OCI-LY7 (cell line): ENCODE measurements around the gene CDC6. TPM values are rescaled to one million over a fixed set of nuclear protein-coding genes. Genes with fewer than 3 reads are reported as not detected.

ENCODE experiments used
- BruUV-seq: library from RNA; stranded (reverse); fragments of 400-500 nt; replicated peaks from 2 replicates; lab custom pipeline; 2021; lab: Mats Ljungman, UMichigan
- CTCF ChIA-PET: fragments of 300-600 bp; sonication (Branson Sonifier 250); formaldehyde crosslinking; loops from one replicate; lab custom pipeline; 2022; ENCODE audit warnings: antibody characterized with exemption; ENCODE audit not compliant: unreplicated experiment; lab: Charles Lee
- POLR2A ChIA-PET: fragments of 300-600 bp; sonication (Branson Sonifier 250); formaldehyde crosslinking; loops from one replicate; lab custom pipeline; 2022; ENCODE audit warnings: antibody characterized with exemption; lab: Charles Lee
- DNase-seq: peaks from one replicate; pipeline ENCODE4 v3.0.0-alpha.2; 2015; ENCODE audit warnings: low spot score
- H2AFZ ChIP-seq: fragments of 200-600 bp; sonication (generic), shearing (Covaris generic); 2 replicates; pipeline ENCODE4 v1.6.1; 2014; ENCODE audit warnings: mild to moderate bottlenecking, antibody characterized with exemption, low read length, moderate library complexity
- H3K27ac ChIP-seq: fragments of 200-600 bp; sonication (generic); 2 replicates; pipeline ENCODE4 v1.5.1; 2014; ENCODE audit warnings: mixed run types, low read depth, mild to moderate bottlenecking, moderate library complexity, low read length, inconsistent platforms; ENCODE audit not compliant: poor library complexity, severe bottlenecking
- H3K36me3 ChIP-seq: fragments of 200-600 bp; sonication (generic); 2 replicates; pipeline ENCODE4 v1.6.1; 2014; ENCODE audit warnings: mild to moderate bottlenecking, antibody characterized with exemption, low read length, moderate library complexity, mixed read lengths; ENCODE audit not compliant: insufficient read depth
- H3K4me1 ChIP-seq: fragments of 200-600 bp; sonication (generic); 2 replicates; pipeline ENCODE4 v1.5.1; 2014; ENCODE audit warnings: mild to moderate bottlenecking, low read length; ENCODE audit not compliant: insufficient read depth, poor library complexity, severe bottlenecking
- H3K4me2 ChIP-seq: fragments of 200-600 bp; sonication (generic); 2 replicates; pipeline ENCODE4 v1.6.1; 2014; ENCODE audit warnings: mild to moderate bottlenecking, low read length
- H3K4me3 ChIP-seq: fragments of 200-600 bp; sonication (generic); 2 replicates; pipeline ENCODE4 v1.5.1; 2014; ENCODE audit warnings: mild to moderate bottlenecking, low read depth, low read length; ENCODE audit not compliant: poor library complexity, severe bottlenecking
- H3K79me2 ChIP-seq: fragments of 200-600 bp; sonication (generic); 2 replicates; pipeline ENCODE4 v1.6.1; 2016; ENCODE audit warnings: low read depth, mild to moderate bottlenecking, low read length, moderate library complexity, mixed read lengths; ENCODE audit not compliant: insufficient read depth
- H3K9me2 ChIP-seq: fragments of 200-600 bp; sonication (generic); 2 replicates; pipeline ENCODE4 v1.6.1; 2016; ENCODE audit warnings: mild to moderate bottlenecking, low read length, mixed read lengths; ENCODE audit not compliant: insufficient read depth
- H3K9me3 ChIP-seq: fragments of 200-600 bp; sonication (generic); 2 replicates; pipeline ENCODE4 v1.6.1; 2014; ENCODE audit warnings: mild to moderate bottlenecking, mixed run types, low read length, mixed read lengths
- H4K20me1 ChIP-seq: fragments of 200-600 bp; sonication (generic); 2 replicates; pipeline ENCODE4 v1.6.1; 2014; ENCODE audit warnings: mild to moderate bottlenecking, antibody characterized with exemption, low read length, moderate library complexity, mixed read lengths; ENCODE audit not compliant: insufficient read depth
- EZH2phosphoT487 ChIP-seq: fragments of 200-600 bp; sonication (generic); IDR thresholded peaks from 2 replicates; pipeline ENCODE4 v1.6.1; 2018; ENCODE audit warnings: low read depth, borderline replicate concordance, mild to moderate bottlenecking, mixed run types, antibody characterized with exemption, low read length, moderate library complexity, mixed read lengths
- intact Hi-C: fragments of 100-400 bp; cut with micrococcal nuclease; formaldehyde crosslinking; loops from one replicate; pipeline ENCODE4 v1.10.0; 2022; ENCODE audit not compliant: unreplicated experiment
- total RNA-seq, 2 experiments: library from RNA; depleted of rRNA in 1 of 2; stranded (reverse); fragments of >200 nt in 1 of 2; shearing (Covaris generic) in 1 of 2; gene quantifications; 2 replicates each; pipeline ENCODE4 v1.2.3, GENCODE V29; 2014 to 2022
- TF ChIP-seq, protein P1 (sequence below): fragments of 200-600 bp; sonication (generic); conservative IDR thresholded peaks from 2 replicates; pipeline ENCODE4 v1.5.1; 2014; ENCODE audit warnings: mild to moderate bottlenecking, antibody characterized with exemption, low read length, moderate library complexity, mixed read lengths

The CDC6 gene
- total RNA-seq, 2 experiments from 2014 or later, result 75.2 to 132 TPM

DNA sequence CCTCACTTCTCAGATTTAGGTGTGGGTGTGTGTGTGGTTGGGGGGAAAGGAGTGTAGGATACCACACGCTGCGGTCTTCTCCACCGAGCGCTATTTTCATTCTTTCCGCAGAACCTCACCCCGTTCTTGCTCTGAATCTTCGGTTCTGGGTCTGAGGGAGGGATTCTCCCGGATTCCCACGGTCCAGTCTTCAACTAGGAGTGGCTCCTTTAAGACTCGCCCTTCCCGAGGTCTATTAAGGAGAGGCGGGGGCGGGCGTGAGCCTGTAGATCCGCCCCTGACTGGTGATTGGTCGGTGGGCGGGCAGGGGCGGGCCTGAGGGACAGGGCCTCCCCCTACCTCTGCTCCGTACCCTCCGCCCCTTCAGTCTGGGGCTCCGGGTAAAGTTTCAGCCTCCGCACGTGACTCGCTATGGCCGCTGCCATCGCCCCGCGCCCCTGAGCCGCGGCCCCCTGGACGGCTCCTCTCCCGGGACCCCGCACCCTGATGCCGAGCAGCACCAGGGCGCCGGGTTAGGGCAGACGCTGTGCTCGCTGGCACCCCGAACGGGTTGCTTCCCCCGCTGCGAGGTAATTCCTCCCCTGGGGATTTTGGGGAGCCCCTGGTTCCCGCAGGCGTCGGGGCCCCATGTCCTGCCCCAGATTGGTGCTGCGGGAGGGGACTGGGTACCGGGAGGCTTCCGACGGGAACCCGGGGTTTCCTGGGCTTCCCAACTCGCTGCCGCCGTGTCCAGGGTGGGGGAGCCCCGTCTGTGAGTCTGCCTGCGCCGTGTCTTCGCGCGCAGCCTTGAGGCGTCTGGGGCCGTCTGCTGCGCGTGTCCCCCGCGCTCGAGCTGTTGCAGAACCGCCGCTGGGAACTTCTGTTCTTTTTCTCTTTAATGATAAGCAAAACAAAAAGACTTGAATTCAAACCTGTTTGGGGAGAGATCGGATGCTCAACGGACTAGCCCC lies 30.5 kb downstream of the CDC6 start:
- ChIA-PET POLR2A (interaction anchor here (0.7 to 1.2 kb wide), 2 partner anchors 9 to 10 kb away, joined by 3 to 4 read pairs; partner anchors contain the start of gene RARA), CTCF (interaction anchor here (0.7 to 1.6 kb wide), 2 partner anchors 21 to 128 kb away, joined by 3 to 4 read pairs; no protein-coding TSS in a partner anchor)
- H4K20me1 ChIP-seq, result peaks cover 9% of the 10 kb centered on the region; the same call in 1 of the 2 replicates
- peak overlapping the region; percentile 77 for H3K4me3 ChIP-seq
- H2AFZ ChIP-seq, result peak overlapping the region; percentile 66; the same call in 1 of the 2 replicates
- no peaks in the 10 kb centered on the region for H3K9me3 ChIP-seq
- no peaks in the 10 kb centered on the region for H3K79me2 ChIP-seq
- peak overlapping the region; percentile 93 for H3K4me2 ChIP-seq
- no peaks in the 10 kb centered on the region for H3K36me3 ChIP-seq
- TSS peak; percentile 63 for BruUV-seq
- H3K9me2 ChIP-seq, result no peaks in the 10 kb centered on the region
- peaks cover 51% of the 10 kb centered on the region for H3K4me1 ChIP-seq
- DNase-seq, result peak; percentile 94
- H3K27ac ChIP-seq, result no peak overlapping the region
- TF ChIP-seq EZH2phosphoT487, result no peak
- TF ChIP-seq, protein P1, sequence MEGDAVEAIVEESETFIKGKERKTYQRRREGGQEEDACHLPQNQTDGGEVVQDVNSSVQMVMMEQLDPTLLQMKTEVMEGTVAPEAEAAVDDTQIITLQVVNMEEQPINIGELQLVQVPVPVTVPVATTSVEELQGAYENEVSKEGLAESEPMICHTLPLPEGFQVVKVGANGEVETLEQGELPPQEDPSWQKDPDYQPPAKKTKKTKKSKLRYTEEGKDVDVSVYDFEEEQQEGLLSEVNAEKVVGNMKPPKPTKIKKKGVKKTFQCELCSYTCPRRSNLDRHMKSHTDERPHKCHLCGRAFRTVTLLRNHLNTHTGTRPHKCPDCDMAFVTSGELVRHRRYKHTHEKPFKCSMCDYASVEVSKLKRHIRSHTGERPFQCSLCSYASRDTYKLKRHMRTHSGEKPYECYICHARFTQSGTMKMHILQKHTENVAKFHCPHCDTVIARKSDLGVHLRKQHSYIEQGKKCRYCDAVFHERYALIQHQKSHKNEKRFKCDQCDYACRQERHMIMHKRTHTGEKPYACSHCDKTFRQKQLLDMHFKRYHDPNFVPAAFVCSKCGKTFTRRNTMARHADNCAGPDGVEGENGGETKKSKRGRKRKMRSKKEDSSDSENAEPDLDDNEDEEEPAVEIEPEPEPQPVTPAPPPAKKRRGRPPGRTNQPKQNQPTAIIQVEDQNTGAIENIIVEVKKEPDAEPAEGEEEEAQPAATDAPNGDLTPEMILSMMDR, result no peak; the same call in 1 of the 2 replicates
- intact Hi-C loops, result no loop called here

- Histone ChIP-seq H3K9me2 (no peaks in the 10 kb centered on the region), H4K20me1 (peaks cover 9% of the 10 kb centered on the region; the same call in 1 of the 2 replicates), H3K9me3 (no peaks in the 10 kb centered on the region), H2AFZ (peak overlapping the region; percentile 66; the same call in 1 of the 2 replicates), H3K79me2 (no peaks in the 10 kb centered on the region), H3K4me1 (peaks cover 58% of the 10 kb centered on the region), H3K4me2 (peak overlapping the region; percentile 93), H3K27ac (no peak overlapping the region), H3K4me3 (peak overlapping the region; percentile 77), H3K36me3 (no peaks in the 10 kb centered on the region)
- no peak for DNase-seq
- ChIA-PET CTCF (interaction anchor here (0.7 kb wide), 1 partner anchor 9 kb away, joined by 3 read pairs; no protein-coding TSS in a partner anchor), POLR2A (no interaction called here)
- no TSS peak for BruUV-seq
- TF ChIP-seq, protein P1, result peak; percentile 35; the same call in 1 of the 2 replicates
- TF ChIP-seq EZH2phosphoT487, result no peak
- intact Hi-C loops, result no loop called here
Measured at GRCh38 chr17:40318830-40319391, 31.2 kb downstream of the CDC6 start.
